NCI-H1417 (cell line): ENCODE results near the gene PYGM.

Source experiments
- DNase-seq, 3 experiments: peaks; one replicate each; lab custom pipeline; 2025; lab: John Stamatoyannopoulos, UW

The PYGM gene

DNA sequence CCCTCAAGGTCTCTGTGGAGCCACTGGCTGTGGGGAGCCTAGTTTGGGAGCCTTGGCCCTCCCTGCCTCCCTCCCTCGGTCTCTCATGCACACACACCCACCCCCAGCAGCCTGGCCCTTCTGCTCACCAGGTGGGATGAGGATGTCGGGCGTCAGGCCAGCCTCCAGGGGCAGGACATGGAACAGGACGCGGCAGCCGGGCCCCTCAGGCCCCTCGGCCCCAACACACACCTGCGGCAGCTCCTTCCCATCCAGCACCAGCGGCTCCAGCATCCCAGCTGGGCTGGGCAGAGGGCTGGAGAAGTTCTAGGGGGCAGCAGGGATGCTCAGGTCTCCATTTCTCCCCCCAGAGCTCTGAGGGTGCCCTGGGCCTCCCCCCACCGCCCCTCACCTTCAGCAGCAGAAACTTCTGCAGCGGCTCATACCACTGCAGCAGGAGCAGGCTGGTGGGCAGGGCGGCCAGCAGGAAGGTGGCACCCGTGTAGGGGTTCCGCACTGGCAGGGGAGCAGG, 32.1 kb upstream of the PYGM start:
- no peak for DNase-seq

DNA sequence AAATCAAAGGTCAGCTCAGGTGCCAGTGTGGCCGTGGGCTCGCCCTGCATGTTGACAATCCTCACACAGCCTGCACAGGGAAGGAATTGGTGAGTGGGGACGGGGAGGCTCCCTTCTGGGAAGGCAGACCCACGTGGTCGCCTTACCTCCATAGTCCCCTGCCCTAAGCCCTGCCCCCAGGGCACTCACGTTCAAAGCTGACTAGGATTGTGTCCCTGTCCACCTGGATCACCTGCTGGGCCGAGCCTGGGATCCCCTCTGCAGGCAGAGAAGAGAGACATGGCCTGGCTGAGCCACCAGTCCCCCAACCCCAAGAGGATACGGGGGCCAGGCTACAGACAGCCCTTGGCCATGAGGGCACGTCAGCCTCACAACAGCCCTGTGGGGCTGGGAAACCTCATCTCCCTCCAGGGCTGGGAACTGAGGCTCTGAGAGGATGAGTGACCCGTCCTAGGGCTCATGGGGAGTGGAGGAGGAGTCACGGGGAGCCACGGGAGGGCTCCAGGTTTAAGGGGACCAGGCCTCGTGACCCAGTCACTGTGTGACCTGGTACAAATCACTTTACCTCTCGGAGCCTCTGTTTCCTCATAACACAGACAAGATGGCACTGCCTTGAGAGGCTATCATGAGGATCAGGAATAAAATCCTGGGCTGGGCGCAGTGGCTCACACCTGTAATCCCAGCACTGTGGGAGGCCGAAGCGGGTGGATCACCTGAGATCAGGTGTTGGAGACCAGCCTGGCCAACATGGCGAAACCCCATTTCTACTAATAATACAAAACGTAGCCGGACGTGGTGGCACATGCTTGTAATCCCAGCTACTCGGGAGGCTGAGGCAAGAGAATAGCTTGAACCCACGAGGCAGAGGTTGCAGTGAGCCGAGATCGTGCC, 30.7 kb upstream of the PYGM start:
- DNase-seq, result no peak

DNA sequence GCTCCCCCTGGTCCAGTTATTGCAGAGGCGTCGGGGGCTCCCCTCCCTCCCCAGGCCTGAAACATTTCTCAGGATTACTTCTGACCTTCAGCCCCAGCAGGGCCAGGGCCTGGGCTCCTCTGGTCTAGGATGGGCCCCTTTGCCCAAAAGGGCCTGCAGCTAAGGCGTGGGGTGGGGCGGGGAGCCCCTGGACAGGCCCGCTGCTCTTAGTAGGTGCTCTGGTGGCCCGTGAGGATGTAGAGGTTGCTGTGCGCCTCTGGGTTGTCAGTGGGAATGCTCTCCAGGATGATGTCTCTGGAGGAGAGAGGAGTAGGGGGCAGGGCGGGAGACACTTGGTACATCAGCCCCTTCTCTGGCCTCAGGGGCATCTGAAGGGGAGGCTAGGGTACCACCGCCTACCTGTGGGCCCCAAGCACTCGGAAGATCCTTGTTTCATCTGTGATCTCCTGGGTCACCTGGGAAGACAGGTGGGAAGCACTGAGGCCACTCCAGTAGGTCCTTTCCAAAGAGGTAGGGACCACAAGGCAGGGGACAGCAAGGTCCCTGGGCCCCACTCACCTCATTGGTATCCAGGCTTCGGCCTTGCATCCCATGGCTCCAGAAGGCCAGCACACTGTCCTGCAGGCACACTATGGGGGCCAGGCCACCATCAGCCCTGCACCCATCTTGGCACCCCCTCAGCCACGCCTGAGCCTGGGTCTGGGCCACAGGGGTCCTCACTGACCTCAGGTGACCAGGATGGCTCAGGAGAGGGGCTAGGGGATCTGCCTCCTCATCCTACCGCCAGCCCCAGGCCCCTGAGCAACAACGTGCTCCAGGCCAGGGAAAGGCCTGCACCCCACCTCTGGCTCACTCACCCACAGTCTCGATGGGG, 29.8 kb upstream of the PYGM start:
- DNase-seq, result no peak

DNA sequence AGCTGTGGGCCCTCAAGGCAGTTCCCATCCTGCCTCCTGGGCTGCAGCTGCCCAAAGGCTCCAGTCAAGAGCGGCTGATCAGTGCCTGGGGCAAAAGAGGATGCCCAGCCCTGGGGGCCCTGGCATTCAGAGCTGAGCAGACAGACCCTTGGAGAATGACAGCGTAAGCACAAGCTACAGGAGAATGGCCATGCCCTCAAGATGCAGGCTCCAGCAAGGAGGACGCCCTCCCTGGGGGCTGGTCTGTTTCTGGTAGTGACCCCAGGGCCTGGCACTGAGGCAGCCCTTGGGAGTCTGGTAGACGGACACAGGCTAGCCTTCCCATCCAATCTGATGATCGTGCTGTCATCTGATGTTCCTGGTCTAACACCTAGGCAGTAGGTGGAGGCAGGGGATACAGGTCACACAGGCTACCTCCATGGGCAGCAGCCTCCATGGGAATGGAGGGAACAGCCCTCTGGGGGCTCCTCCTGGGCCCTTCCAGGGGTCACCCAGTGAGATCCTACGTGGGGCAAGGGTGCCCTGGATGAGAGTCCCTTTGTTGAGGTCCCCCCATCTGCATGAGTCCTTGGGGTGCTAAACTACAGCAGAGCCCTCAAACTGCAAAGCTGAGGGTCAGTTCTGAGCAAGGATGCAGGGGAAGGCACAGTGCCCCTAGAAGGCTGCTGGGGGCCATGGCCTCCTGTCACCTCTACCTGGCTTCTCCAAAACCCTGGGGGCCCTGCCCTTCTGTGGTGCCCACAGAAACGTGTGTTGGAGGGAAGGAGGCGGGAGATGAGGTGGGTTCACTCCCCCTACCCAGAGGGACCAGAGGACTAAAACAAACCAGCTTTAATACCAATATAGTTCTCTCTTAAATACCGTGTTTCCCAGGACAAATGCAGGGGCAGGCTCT, 28.8 kb upstream of the PYGM start:
- DNase-seq, result no peak

GRCh38 chr11:64787526-64788320, 27.9 kb upstream of the PYGM start:
- peak in 1 of 3 experiments; percentile 21 for DNase-seq

DNA sequence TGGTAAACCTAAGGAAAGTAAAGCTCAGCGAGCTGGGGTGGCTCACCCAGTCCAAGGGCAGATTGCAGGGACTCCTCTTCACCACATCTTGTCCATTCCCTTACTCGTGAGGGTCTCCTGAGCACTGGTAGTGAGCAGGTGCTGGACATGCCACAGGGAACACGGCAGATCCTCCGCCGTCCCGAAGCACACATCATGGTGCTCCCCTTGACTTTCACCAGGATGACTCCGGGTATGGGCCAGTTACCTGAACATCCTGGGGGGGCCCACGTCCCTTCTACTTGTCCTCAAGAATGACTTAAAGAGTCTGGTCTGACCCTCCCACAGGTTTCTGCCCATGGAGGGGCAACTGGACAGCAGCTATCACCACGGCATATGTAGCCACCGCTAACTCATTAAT, 26.5 kb upstream of the PYGM start:
- no peak for DNase-seq

- no peak for DNase-seq
Observed at GRCh38 chr11:64784813-64785581, 25.2 kb upstream of the PYGM start.

GRCh38 chr11:64778473-64779298, 18.9 kb upstream of the PYGM start, which contains the start of gene SF1:
Gene SF1 (minus strand): TSS chr11:64778542. CDS start chr11:64778392, 150 bp downstream.
- DNase-seq, result peak; percentile 99 to 100 (median 100)

- no peak for DNase-seq
Observed at GRCh38 chr11:64778223-64778472, 18.4 kb upstream of the PYGM start.

GRCh38 chr11:64777449-64778222, 17.9 kb upstream of the PYGM start:
- peak; percentile 85 to 90 (median 89) for DNase-seq

DNA sequence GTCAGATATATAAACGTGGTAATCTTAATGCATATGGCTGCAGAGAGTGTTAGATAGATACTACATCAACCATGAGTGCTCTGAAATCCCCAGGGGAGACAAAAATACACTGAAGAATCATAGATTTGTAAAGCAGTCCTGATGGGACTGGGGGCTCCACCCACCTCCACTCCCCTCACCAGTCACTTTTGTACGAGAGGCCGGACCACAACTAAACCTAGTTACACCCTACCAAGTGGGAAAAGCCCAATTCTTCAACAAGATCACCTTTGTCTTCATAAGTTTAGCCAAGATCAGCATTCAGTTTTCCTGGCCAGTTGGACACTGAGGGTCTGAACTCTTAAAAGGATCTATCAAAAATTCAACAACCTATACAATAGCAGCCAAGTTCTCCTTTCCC, 17.1 kb upstream of the PYGM start:
- DNase-seq, result peak in 1 of 3 experiments; percentile 42

GRCh38 chr11:64776425-64776824, 16.7 kb upstream of the PYGM start:
- no peak for DNase-seq

- DNase-seq, result no peak
Observed at GRCh38 chr11:64774144-64774543, 14.4 kb upstream of the PYGM start.

DNA sequence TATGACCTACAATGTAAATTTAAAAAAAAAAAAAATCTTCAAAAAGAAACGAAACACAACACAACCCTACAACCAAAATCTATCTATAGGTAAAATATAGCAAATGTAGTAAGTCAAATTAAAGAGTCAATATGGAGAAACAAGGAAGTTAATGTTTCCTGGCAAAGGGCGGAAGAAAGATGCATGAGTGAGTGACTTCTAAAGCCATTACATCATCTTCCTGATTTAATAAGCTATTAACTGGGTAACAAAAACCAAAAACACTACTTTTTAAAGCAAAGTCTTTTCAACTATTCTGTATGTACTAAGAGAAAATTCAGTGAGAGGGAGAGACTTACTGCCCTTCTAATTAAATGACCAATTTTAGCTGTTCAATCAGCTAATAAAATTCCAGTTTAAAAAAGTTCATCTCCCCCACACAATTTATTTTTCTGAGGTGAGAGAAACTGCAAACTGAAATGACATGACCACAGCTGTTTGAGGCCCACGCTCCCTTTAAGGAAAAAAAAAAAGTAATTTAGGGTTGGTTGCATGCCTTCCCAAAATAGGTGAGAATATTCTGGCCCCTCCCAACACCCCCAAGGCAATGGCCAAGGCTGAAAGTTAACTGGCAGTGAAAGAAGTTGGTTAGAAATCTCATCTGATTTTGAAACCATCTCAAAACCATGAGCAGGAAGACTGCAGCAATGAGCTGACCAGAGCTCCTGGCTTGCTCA, 12.7 kb upstream of the PYGM start:
- no peak for DNase-seq

DNA sequence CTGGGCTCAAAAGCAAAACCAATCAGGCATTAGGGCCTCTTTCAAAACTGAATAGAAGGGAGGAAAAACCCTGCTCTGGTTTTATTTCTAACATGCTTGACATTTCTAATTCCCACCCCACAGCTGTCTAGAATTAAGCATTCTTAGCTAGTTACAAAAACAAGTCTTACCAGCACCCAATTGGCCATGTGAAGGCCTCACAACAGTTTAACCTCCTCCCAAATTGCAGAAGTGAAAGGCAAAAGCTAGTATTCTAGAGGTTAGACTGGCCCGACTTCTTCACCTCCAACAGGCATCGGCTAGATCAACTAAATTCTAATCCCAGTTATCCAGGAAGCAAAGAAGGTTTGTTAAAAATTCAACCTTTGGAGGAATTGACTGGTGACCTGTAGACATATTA, 12.1 kb upstream of the PYGM start:
- no peak for DNase-seq

DNA sequence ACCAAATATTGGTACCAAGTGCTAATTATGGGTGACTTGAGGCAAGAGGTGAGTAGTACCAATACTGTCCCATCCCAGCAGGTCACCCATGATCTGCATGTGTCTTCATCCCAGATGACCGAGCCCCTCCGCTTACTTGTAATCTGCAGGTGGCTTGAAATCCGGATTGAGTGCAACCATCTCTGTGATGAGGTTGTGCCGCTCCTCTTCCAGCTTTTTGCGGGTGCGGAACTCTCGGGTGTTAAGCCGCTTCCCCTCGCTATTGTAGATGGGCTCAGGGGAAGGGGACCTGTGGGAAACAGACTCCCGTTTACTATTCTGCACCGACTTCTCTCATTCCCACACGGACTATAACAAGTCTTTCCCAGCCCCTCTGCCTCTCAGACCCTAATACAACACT, 10.3 kb upstream of the PYGM start:
- DNase-seq, result no peak

DNA sequence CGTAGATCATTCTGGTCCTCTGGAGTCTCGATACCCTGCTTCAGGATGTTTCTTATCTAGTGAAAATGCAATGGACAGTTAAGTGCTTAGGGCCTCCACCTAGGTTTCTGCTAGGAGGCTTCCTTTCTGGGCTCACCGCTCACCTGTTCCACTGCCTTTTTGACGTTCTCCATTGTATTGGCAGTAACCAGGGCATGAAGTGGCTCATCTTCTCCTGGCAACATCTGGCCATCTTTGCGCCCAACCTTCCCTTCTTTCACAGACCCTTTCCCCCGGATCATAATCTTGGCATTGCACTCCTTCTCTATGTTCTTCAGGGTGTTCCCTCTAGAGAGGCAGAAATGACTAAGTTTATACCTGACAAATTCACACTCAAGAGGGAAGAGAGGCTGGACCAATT, 9.5 kb upstream of the PYGM start:
- DNase-seq, result no peak

DNA sequence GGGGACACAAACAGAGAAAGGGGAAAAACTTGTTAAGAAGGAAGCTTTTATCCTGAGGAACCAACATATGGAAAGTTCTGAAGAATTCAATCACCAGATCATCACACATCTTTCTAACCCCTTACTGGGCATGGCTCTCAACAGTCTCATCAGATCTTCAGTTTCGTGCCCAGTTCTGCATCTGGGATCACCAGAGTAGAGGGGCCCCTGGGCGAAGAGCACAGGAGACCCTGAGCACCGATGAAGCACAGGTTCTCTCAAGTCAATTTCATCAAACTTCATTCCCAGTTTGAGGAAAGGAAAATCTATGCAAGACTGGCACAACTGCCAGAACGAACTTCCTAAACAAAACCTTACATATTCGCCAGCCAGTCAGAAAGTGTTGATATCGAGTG, 8.5 kb upstream of the PYGM start:
- DNase-seq, result no peak
